ENCODE results near the gene NFKB2. TPM values are rescaled to one million over a fixed set of nuclear protein-coding genes. Genes with fewer than 3 reads are reported as not detected.

Gene NFKB2
- total RNA-seq, 2 donors from 2014 or later = 29.3 to 44.5 TPM

DNA sequence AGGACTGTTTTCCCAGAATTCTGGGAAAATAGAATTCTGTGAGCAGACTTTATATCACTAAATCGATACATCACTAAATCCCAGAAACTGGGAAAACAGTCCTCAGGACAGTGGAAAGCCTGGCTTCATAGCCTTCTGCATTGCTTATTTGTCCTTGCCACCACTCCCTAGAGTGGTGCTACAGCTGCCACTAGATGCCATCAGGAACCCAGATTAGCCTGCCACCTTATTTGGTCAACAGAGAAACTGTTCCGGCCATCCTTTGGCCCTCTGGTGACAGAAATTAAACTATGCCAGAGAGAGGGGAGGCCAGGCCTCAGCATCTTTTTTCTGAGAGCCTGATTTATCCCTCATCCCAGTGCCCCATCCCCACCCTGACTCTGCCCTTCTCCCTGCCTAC is 19.6 kb upstream of the NFKB2 start:
- intact Hi-C loops (cut with DNase I) = no loop called here
- H3K36me3 ChIP-seq = peaks cover 36% of the 10 kb centered on the region
- H3K27ac ChIP-seq = no peak overlapping the region
- H3K9ac ChIP-seq (ENCODE audit: low read depth in 2 of 2, low read length in 2 of 2) = no peak overlapping the region
- H3K9me3 ChIP-seq = no peaks in the 10 kb centered on the region
- H3K4me3 ChIP-seq = no peak overlapping the region
- no peak for DNase-seq
- no peaks in the 10 kb centered on the region for H3K4me1 ChIP-seq
- TF ChIP-seq, protein P1, sequence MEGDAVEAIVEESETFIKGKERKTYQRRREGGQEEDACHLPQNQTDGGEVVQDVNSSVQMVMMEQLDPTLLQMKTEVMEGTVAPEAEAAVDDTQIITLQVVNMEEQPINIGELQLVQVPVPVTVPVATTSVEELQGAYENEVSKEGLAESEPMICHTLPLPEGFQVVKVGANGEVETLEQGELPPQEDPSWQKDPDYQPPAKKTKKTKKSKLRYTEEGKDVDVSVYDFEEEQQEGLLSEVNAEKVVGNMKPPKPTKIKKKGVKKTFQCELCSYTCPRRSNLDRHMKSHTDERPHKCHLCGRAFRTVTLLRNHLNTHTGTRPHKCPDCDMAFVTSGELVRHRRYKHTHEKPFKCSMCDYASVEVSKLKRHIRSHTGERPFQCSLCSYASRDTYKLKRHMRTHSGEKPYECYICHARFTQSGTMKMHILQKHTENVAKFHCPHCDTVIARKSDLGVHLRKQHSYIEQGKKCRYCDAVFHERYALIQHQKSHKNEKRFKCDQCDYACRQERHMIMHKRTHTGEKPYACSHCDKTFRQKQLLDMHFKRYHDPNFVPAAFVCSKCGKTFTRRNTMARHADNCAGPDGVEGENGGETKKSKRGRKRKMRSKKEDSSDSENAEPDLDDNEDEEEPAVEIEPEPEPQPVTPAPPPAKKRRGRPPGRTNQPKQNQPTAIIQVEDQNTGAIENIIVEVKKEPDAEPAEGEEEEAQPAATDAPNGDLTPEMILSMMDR (IDR thresholded peaks at IDR 0.05) = no peak
- no peaks in the 10 kb centered on the region for H3K27me3 ChIP-seq

DNA sequence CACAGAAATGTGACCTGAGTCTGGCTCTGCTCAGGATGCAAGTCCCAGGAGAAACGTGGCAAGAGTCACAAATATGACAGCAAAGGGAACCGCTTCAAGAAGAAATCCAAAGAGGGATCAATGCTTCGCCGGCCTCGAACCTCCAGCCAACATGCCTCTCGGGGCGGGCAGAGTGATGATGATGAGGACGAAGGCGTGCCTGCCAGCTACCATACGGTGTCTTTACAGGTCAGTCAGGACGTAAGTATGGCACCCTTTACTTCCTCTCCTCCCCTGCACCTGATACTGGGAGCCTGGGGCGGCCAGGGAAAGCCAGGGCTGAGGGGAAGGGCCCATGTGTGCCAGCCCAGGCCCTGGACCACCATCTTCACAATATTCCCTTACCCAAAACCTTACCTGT is 18.6 kb upstream of the NFKB2 start:
- Histone ChIP-seq H3K9ac (ENCODE audit: low read depth in 2 of 2, low read length in 2 of 2) (no peak overlapping the region), H3K27ac (no peak overlapping the region), H3K4me3 (no peak overlapping the region), H3K36me3 (peaks cover 32% of the 10 kb centered on the region), H3K27me3 (no peaks in the 10 kb centered on the region), H3K4me1 (no peaks in the 10 kb centered on the region), H3K9me3 (no peaks in the 10 kb centered on the region)
- no peak for DNase-seq
- TF ChIP-seq, protein P1 (IDR thresholded peaks at IDR 0.05) = no peak
- intact Hi-C loops (cut with DNase I) = no loop called here

DNA sequence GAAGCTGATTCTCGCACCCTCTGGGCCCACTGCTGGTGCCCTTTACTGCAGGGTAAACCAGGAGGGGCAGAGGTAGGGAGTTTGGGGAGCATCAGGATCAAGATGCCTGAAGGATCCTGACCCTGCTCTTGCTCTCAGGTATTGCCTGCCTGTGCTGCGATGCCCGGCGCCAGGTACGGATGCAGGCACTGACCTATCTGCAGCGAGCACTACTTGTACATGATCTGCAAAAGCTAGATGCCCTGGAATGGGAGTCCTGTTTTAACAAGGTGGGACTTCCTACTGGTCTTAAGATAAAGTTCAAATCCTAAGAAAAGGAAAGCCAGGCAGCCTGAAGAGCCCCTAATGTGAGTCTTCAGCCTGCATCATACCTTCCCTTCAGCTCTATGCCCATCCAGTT is 16.1 kb upstream of the NFKB2 start:
- H3K4me1 ChIP-seq = no peaks in the 10 kb centered on the region
- TF ChIP-seq, protein P1 (IDR thresholded peaks at IDR 0.05) = no peak
- no peaks in the 10 kb centered on the region for H3K27me3 ChIP-seq
- intact Hi-C loops (cut with DNase I) = no loop called here
- H3K36me3 ChIP-seq = peaks cover 32% of the 10 kb centered on the region
- no peak overlapping the region for H3K9ac ChIP-seq (ENCODE audit: low read depth in 2 of 2, low read length in 2 of 2)
- DNase-seq = no peak
- no peaks in the 10 kb centered on the region for H3K9me3 ChIP-seq
- no peak overlapping the region for H3K27ac ChIP-seq
- H3K4me3 ChIP-seq = no peak overlapping the region

DNA sequence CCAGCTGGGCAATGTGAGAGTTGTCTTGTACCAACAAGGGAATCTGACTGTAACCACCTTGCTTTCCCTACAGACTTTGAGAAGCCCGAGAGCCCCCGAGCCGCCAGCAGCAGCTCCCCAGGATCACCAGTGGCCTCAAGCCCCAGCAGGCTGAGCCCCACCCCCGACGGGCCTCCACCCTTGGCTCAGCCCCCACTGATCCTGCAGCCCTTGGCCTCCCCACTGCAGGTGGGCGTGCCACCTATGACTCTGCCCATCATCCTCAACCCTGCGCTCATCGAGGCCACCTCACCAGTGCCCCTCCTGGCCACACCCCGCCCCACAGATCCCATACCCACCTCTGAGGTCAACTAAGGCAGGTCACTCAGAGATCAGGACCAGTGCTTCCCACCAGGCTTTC is 13.5 kb upstream of the NFKB2 start:
- DNase-seq = no peak
- H3K27me3 ChIP-seq = no peaks in the 10 kb centered on the region
- peaks cover 19% of the 10 kb centered on the region for H3K36me3 ChIP-seq
- H3K4me3 ChIP-seq = no peak overlapping the region
- no peaks in the 10 kb centered on the region for H3K9me3 ChIP-seq
- intact Hi-C loops (cut with DNase I) = no loop called here
- H3K9ac ChIP-seq (ENCODE audit: low read depth in 2 of 2, low read length in 2 of 2) = no peak overlapping the region
- H3K4me1 ChIP-seq = no peaks in the 10 kb centered on the region
- no peak overlapping the region for H3K27ac ChIP-seq
- TF ChIP-seq, protein P1 (IDR thresholded peaks at IDR 0.05) = no peak

DNA sequence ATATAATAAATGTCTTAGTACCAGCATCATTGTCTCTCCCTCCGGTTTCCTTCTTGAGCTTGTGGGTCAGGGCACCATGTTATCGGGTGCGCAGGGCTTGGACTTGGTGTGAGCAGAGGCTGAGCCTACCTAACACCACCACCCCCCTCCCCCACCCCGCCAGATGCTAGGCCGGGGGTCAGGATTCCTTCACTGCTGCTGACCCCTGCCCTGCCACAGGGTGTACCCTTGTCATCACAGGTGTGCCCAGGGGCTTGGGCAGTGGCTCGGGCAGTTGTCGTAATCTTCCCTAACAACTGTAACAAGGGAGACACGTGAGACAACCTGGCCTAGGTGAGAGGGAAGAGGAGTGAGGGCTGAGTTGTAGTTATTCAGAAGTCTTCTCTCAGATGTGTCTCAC is 12.6 kb upstream of the NFKB2 start:
- H3K9me3 ChIP-seq = no peaks in the 10 kb centered on the region
- intact Hi-C loops (cut with DNase I) = no loop called here
- peaks cover 19% of the 10 kb centered on the region for H3K36me3 ChIP-seq
- TF ChIP-seq, protein P1 (IDR thresholded peaks at IDR 0.05) = no peak
- no peak for DNase-seq
- H3K27ac ChIP-seq = no peak overlapping the region
- no peaks in the 10 kb centered on the region for H3K27me3 ChIP-seq
- H3K9ac ChIP-seq (ENCODE audit: low read depth in 2 of 2, low read length in 2 of 2) = no peak overlapping the region
- no peak overlapping the region for H3K4me3 ChIP-seq
- H3K4me1 ChIP-seq = no peaks in the 10 kb centered on the region

DNA sequence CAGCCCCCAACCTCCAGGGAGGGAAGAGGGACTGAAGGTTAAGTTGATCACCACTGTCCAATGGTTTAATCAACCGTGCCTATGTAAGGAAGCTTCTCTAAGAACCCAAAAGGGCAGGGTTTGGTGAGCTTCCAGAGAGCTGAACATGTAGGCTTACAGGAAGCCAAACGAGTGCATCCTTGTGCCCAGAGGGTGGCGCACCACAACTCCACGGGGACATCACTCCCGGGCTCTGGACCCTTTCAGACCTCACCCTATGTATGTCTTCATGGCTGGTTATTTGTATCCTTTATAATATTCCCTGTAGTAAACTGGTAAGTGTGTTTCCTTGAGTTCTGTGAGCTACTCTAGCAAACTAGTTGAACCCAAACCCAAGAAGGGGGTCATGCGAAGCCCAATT is 11.5 kb upstream of the NFKB2 start:
- Histone ChIP-seq H3K27me3 (no peaks in the 10 kb centered on the region), H3K4me3 (no peak overlapping the region), H3K9me3 (no peaks in the 10 kb centered on the region), H3K9ac (ENCODE audit: low read depth in 2 of 2, low read length in 2 of 2) (no peak overlapping the region), H3K4me1 (no peaks in the 10 kb centered on the region), H3K27ac (no peak overlapping the region), H3K36me3 (peaks cover 14% of the 10 kb centered on the region)
- intact Hi-C loops (cut with DNase I) = no loop called here
- TF ChIP-seq, protein P1 (IDR thresholded peaks at IDR 0.05) = no peak
- no peak for DNase-seq
